Activated CD4-positive, CD25-positive, alpha-beta regulatory T cell treated with anti-CD3 and anti-CD28 coated beads, Interleukin-2, amount 50 U/mL, for 72 hours (primary cell): ENCODE results near the gene CHMP3.

ENCODE experiments used
- DNase-seq: peaks from one replicate; pipeline ENCODE4 v3.0.0; 2021

CHMP3 gene

DNA sequence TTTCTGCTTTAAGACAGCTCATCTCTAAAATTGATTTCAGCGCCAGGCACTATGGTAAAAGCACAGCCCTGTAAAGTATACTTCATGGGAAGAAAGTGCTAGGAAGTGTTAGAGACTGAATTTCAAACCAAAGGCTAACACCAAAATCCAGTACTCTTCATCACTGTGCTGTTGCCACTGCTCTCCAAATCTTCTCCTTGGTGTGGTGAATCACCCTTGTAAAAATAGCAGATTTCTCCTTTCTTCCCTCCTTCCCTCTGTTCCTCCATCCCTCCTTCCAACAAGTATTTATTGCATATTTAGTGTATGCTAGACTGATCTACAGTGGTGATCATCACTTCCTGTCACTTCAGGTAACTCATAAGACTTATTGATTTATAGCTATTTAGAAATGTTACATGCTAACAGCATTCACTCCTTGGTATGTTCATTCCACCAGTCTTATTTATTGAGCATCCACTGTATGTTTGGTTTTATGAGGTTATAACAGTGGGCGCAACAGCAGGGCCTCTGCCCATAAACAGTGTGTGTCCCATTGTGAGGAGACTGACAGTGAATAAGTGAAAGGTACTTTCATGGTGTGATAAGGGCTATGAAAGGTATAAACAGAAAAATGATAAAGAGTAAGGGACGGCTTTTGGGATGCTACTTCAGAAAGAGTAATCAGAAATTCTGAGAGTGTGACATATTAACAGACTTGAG lies 102.0 kb downstream of the CHMP3 start:
- no peak for DNase-seq

DNA sequence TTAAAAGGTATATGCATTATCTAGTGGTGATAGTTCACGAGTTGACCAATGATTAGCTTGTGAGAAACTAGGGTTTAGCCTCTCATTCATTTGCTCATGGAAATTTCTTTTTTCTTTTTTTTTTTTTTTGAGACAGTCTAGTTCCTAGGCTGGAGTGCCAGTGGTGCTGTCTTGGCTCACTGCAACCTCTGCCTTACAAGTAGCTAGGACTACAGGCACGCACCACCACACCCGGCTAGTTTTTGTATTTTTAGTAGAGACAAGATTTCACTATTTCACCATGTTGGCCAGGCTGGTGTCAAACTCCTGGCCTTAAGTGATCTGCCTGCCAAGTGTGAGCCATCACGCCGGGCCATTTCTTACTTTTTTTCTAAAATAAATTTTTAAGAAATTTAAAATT lies 108.1 kb downstream of the CHMP3 start:
- DNase-seq = no peak

DNA sequence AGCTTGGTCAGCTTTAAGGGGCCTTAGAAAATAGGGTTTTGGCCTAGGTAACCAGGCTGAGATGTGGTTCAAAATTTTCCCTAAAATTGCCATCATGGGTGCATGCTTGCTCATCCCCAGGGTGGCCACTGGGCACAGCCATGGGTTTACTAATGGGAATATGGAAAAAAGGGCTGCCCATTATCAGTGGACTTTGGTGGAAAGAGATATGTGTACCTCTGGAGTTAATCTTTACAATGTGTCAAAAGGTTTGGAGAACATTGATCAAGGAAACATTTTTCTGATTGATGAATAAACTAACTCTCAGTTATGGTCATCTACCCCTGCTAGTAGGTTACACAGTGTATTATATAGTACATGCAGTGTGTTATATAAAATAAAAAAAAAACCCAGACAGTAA lies 109.0 kb downstream of the CHMP3 start:
- no peak for DNase-seq

DNA sequence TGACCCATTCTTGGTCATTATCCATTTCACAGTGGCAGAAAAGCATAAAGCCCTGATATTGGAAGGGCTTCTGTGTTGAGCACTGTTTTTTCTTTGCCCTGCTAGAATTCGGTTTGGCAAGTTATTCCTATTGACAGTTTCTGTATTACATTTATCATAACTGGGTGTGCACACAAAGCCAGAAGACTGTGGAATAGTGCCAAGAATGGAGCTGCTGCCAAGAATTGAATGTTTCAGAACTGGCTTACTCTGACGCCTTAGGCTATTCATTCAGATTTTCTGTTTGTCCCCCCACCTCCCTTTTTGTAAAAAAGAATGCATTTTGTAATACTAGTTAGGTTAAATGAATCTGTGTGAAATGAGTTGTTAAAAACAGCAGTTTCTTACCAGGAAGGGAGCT lies 109.4 kb downstream of the CHMP3 start:
- no peak for DNase-seq
